K562 (cell line): ENCODE data around the gene NRGN. TPM values are rescaled to one million over a fixed set of nuclear protein-coding genes. Genes with fewer than 3 reads are reported as not detected.
A peak's percentile ranks its signal among the peaks of the same experiment; 100 is the strongest.

ENCODE experiments used
- CHAMP1 ChIP-seq: fragments of 450-650 bp; IDR thresholded peaks from 2 replicates; pipeline ENCODE4 v1.6.1; 2016; ENCODE audit warnings: mild to moderate bottlenecking
- GATA2 ChIP-seq: sonication (generic); formaldehyde crosslinking; IDR thresholded peaks from 2 replicates; pipeline ENCODE4 v1.4.0; 2020; ENCODE audit warnings: mild to moderate bottlenecking, missing genetic modification reagents
- HOXB6 ChIP-seq: fragments of 250-450 bp; sonication (Bioruptor Pico); IDR thresholded peaks from 2 replicates; pipeline ENCODE4 v1.5.1; 2022; ENCODE audit warnings: mild to moderate bottlenecking, borderline replicate concordance
- L3MBTL2 ChIP-seq: fragments of 450-650 bp; IDR thresholded peaks from 2 replicates; pipeline ENCODE4 v1.6.1; 2016; ENCODE audit warnings: mild to moderate bottlenecking, moderate library complexity
- NFYB ChIP-seq: IDR thresholded peaks from 2 replicates; pipeline ENCODE4 v1.6.1; 2011; ENCODE audit warnings: mild to moderate bottlenecking, moderate library complexity; ENCODE audit not compliant: insufficient read length; ENCODE audit errors: extremely low read depth
- NRF1 ChIP-seq, 2 experiments: fragments of 450-650 bp; IDR thresholded peaks in 1 of 2; conservative IDR thresholded peaks in 1 of 2; 2 replicates each; pipeline ENCODE4 v1.6.1; 2014; ENCODE audit warnings: mild to moderate bottlenecking in 2 of 2
- NUFIP1 ChIP-seq: fragments of 450-650 bp; IDR thresholded peaks from 2 replicates; pipeline ENCODE4 v1.6.1; 2018; ENCODE audit not compliant: partially characterized antibody
- RHOXF2B ChIP-seq: fragments of 250-450 bp; sonication (Bioruptor Pico); conservative IDR thresholded peaks from 2 replicates; pipeline ENCODE4 v1.5.1; 2021
- ZZZ3 ChIP-seq: fragments of 450-650 bp; IDR thresholded peaks from 2 replicates; pipeline ENCODE4 v1.6.1; 2016; ENCODE audit warnings: antibody characterized with exemption, mild to moderate bottlenecking, moderate library complexity
- polyA plus RNA-seq, 8 experiments: library from polyadenylated mRNA; depleted of rRNA in 4 of 8; stranded (reverse) in 5 of 8; unstranded in 3 of 8; fragments of >200 nt; fragmentation: Nextera tagmentation in 2 of 8; fragmentation: Illumina TruSeq in 1 of 8; extraction: Ambion mirVana in 2 of 8; extraction: Trizol in 1 of 8; gene quantifications; 2 replicates each; pipeline versions ENCODE4 v1.2.1 to v1.2.3, GENCODE V29; 2011 to 2014; ENCODE audit warnings: inconsistent platforms in 1 of 8, missing spikeins in 1 of 8
- total RNA-seq, 7 experiments: library from RNA; depleted of rRNA in 6 of 7; stranded (reverse); fragments of >200 nt in 6 of 7; fragmentation: Illumina TruSeq in 2 of 7; extraction: Trizol in 2 of 7; gene quantifications; 2 replicates each; pipeline versions ENCODE4 v1.2.1 to v1.2.3, GENCODE V29; 2011 to 2021; ENCODE audit warnings: low replicate concordance in 1 of 7
- TF ChIP-seq, protein P1 (sequence below), 2 experiments: fragments of 450-650 bp; IDR thresholded peaks; 2 replicates each; pipeline ENCODE4 v1.6.1; 2016; ENCODE audit warnings: mild to moderate bottlenecking in 2 of 2, borderline replicate concordance in 1 of 2, low read depth in 1 of 2, moderate library complexity in 1 of 2
- TF ChIP-seq, protein P2 (sequence below): sonication (generic); formaldehyde crosslinking; IDR thresholded peaks from 2 replicates; pipeline ENCODE4 v1.4.0; 2020; ENCODE audit warnings: mild to moderate bottlenecking, missing genetic modification reagents
- TF ChIP-seq, protein P3 (sequence below), 2 experiments: fragments of 450-650 bp; IDR thresholded peaks; 2 replicates each; pipeline ENCODE4 v1.6.1; 2016

The NRGN gene
- total and polyA plus RNA-seq, 9 of the 15 experiments (the other 6 are each of a cell fraction or from before 2014, with no cell fraction given), result 0.29 to 7.8 (median 3.5) TPM; not detected in 2

DNA sequence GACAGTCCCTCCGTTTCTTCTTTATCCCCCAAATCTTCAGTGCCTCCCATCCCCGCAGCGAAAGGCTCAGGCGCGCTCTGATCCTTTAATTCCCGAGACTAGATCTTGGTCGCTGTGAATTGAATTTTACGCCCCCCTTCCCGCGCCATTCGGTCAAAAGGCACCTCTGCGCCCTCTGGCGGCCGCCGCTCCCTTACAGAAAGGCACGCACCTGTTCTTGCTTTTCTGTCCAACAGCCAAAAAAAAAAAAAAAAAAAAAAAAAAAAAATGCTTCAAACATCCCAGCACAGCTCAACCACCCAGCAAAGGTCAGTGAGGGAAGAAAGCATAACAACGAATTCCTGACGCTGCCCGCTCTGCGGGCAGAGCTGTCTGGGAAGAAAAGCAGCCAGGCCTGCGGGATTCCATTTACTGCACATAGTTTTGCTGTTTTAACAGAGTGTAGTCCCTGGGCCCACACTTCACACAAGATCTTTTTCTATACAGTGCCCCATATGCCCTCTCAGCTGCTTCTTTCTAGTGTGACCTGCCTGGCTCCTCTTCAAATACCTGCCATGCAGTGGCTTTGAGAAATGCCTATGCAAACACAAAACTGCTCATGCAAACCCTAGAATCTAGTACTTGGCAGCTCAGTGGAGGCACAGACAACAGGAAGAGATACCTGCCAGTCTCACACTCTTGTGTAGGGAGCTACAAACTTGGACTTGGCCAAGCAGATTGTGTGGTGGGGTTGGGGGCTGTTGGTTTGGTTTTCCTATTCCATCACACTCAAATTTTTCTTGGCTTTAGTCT is 23.6 kb downstream of the NRGN start (continued):
- TF ChIP-seq, protein P1, sequence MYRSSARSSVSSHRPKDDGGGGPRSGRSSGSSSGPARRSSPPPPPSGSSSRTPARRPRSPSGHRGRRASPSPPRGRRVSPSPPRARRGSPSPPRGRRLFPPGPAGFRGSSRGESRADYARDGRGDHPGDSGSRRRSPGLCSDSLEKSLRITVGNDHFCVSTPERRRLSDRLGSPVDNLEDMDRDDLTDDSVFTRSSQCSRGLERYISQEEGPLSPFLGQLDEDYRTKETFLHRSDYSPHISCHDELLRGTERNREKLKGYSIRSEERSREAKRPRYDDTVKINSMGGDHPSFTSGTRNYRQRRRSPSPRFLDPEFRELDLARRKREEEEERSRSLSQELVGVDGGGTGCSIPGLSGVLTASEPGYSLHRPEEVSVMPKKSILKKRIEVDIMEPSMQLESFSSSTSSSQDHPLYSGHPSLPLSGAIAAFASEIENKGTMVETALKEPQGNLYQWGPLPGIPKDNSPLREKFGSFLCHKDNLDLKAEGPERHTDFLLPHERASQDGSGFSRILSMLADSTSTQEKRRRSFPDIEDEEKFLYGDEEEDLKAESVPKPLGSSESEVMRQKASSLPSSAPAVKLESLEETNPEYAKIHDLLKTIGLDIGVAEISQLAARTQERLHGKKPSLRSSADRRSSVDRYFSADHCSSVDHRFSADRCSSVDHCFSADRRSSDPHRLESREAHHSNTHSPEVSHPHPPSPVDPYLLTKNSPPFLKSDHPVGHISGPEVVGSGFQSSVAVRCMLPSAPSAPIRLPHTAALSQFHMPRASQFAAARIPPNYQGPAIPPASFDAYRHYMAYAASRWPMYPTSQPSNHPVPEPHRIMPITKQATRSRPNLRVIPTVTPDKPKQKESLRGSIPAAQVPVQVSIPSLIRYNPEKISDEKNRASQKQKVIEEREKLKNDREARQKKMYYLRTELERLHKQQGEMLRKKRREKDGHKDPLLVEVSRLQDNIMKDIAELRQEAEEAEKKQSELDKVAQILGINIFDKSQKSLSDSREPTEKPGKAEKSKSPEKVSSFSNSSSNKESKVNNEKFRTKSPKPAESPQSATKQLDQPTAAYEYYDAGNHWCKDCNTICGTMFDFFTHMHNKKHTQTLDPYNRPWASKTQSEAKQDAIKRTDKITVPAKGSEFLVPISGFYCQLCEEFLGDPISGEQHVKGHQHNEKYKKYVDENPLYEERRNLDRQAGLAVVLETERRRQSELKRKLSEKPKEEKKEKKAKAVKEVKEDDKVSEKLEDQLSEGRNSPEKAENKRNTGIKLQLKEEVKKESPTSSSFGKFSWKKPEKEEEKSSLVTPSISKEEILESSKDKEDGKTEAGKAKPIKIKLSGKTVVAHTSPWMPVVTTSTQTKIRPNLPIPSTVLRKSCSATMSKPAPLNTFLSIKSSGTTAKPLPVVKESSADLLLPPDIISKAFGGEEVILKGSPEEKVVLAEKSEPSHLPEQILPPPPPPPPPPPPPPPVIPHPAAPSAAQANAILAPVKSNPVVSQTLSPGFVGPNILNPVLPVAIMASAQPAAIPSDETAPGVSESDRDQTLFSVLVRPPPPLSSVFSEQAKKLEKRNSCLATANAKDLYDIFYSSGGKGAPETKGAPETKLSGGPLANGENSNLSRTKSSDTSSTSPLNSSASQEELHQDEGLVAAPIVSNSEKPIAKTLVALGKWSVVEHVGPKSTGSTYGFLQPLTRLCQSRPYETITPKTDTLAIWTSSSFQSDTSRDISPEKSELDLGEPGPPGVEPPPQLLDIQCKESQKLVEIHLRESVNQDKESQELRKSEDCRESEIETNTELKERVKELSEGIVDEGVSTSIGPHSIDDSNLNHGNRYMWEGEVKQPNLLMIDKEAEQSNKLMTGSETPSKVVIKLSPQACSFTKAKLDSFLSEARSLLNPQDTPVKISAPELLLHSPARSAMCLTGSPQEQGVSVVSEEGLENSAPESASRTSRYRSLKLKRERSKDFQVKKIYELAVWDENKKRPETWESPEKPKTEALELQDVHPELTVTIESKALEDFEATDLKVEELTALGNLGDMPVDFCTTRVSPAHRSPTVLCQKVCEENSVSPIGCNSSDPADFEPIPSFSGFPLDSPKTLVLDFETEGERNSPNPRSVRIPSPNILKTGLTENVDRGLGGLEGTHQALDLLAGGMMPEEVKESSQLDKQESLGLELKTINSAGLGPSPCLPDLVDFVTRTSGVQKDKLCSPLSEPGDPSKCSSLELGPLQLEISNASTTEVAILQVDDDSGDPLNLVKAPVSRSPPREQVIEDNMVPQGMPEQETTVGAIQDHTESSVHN (IDR thresholded peaks at IDR 0.05; ENCODE audit: borderline replicate concordance in 1 of 2, low read depth in 1 of 2), result no peak
- TF ChIP-seq, protein P2, sequence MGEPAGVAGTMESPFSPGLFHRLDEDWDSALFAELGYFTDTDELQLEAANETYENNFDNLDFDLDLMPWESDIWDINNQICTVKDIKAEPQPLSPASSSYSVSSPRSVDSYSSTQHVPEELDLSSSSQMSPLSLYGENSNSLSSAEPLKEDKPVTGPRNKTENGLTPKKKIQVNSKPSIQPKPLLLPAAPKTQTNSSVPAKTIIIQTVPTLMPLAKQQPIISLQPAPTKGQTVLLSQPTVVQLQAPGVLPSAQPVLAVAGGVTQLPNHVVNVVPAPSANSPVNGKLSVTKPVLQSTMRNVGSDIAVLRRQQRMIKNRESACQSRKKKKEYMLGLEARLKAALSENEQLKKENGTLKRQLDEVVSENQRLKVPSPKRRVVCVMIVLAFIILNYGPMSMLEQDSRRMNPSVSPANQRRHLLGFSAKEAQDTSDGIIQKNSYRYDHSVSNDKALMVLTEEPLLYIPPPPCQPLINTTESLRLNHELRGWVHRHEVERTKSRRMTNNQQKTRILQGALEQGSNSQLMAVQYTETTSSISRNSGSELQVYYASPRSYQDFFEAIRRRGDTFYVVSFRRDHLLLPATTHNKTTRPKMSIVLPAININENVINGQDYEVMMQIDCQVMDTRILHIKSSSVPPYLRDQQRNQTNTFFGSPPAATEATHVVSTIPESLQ, result 0 out of 2 replicates have a peak, but pooled peaks have one; percentile 59
- TF ChIP-seq RHOXF2B, result no peak
- no peak for TF ChIP-seq L3MBTL2
- no peak for TF ChIP-seq HOXB6 (CRISPR knock-in tag)
- TF ChIP-seq NUFIP1, result no peak
- TF ChIP-seq GATA2 (CRISPR knock-in tag), result no peak
- TF ChIP-seq ZZZ3, result no peak
- TF ChIP-seq, protein P3, sequence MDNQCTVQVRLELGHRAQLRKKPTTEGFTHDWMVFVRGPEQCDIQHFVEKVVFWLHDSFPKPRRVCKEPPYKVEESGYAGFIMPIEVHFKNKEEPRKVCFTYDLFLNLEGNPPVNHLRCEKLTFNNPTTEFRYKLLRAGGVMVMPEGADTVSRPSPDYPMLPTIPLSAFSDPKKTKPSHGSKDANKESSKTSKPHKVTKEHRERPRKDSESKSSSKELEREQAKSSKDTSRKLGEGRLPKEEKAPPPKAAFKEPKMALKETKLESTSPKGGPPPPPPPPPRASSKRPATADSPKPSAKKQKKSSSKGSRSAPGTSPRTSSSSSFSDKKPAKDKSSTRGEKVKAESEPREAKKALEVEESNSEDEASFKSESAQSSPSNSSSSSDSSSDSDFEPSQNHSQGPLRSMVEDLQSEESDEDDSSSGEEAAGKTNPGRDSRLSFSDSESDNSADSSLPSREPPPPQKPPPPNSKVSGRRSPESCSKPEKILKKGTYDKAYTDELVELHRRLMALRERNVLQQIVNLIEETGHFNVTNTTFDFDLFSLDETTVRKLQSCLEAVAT (IDR thresholded peaks at IDR 0.05), result no peak
- no peak for TF ChIP-seq CHAMP1
- no peak for TF ChIP-seq NRF1 (conservative IDR thresholded peaks at IDR 0.05 in 1 of 2, IDR thresholded peaks at IDR 0.05 in 1 of 2)
- no peak for TF ChIP-seq NFYB
